Body of pancreas (tissue), 4 donors: ENCODE results near the gene TTC36. TPM values are rescaled to one million over a fixed set of nuclear protein-coding genes. Genes with fewer than 3 reads are reported as not detected.

Source experiments
- ATAC-seq: fragments of 150-250 bp; one replicate; pipeline ENCODE4 v1.9.1; 2016
- DNase-seq, 4 donors: peaks; one replicate each; pipeline ENCODE4 v3.0.0-alpha.2; 2019
- H3K27ac ChIP-seq, 4 donors: fragments of 200-600 bp; sonication (generic); 1 replicate in 3 of 4; 2 replicates in 1 of 4; pipeline versions ENCODE4 v1.5.1 to v1.6.1; 2016 to 2019; ENCODE audit warnings: mild to moderate bottlenecking in 1 of 4, mixed read lengths in 1 of 4, moderate library complexity in 1 of 4
- H3K27me3 ChIP-seq, 2 donors: fragments of 200-600 bp; sonication (generic); one replicate each; pipeline ENCODE4 v1.6.0; 2016; ENCODE audit warnings: mild to moderate bottlenecking in 1 of 2
- H3K36me3 ChIP-seq, 2 donors: fragments of 200-600 bp; sonication (generic); replicated peaks in 1 of 2; 2 replicates each; pipeline ENCODE4 v1.5.1; 2016; ENCODE audit warnings: low read depth in 2 of 2; ENCODE audit not compliant: insufficient read depth in 1 of 2
- H3K4me1 ChIP-seq: fragments of 200-600 bp; sonication (generic); one replicate; pipeline ENCODE4 v1.6.0; 2016
- H3K4me3 ChIP-seq, 2 donors: fragments of 200-600 bp; sonication (generic); 1 replicate in 1 of 2; 2 replicates in 1 of 2; pipeline ENCODE4 v1.5.1; 2016 to 2019
- H3K9me3 ChIP-seq, 3 donors: fragments of 200-600 bp; sonication (generic); 1 replicate in 2 of 3; 2 replicates in 1 of 3; pipeline ENCODE4 v1.5.1; 2016
- POLR2A ChIP-seq, 3 donors: fragments of 450-650 bp; IDR thresholded peaks; one replicate each; pipeline ENCODE4 v1.6.1; 2016; ENCODE audit warnings: antibody characterized with exemption in 3 of 3, mild to moderate bottlenecking in 2 of 3
- WGBS, 2 donors: methylation state at CpG; one replicate each; pipeline ENCODE4 v1.1.5; 2017; 5-methylcytosine and 5-hydroxymethylcytosine counted together
- intact Hi-C: fragments of 100-400 bp; cut with DNase I; formaldehyde crosslinking; loops from one replicate; pipeline ENCODE4 v1.15.1; 2023
- total RNA-seq, 2 donors: library from RNA; depleted of rRNA; stranded (reverse); fragments of >200 nt; gene quantifications; one replicate each; pipeline ENCODE4 v1.1.0, GENCODE V29; 2016
- TF ChIP-seq, protein P1 (sequence below), 7 experiments: fragments of 450-650 bp in 4 of 7; fragments of 200-600 bp in 3 of 7; sonication (generic) in 3 of 7; IDR thresholded peaks; one replicate each; pipeline ENCODE4 v1.5.1; 2016 to 2019; ENCODE audit warnings: antibody characterized with exemption in 7 of 7

TTC36 gene
- total RNA-seq, 2 donors from 2014 or later = not detected

DNA sequence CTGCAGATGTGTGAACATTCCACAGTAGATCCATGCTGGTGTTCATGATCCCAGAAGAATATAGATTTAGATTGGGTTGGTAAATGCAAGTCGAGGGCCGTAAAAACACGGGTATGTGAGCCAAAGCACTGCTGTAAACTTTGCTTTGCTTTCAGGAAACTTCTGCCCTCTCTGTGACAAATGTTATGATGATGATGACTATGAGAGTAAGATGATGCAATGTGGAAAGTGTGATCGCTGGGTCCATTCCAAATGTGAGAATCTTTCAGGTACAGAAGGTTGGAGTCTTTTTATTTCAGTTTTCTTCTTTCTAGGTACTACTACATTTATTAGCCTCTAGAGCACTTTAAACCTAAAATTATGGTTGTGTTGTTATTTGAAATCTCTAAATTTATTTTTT is 36.2 kb upstream of the TTC36 start:
- TF ChIP-seq, protein P1, sequence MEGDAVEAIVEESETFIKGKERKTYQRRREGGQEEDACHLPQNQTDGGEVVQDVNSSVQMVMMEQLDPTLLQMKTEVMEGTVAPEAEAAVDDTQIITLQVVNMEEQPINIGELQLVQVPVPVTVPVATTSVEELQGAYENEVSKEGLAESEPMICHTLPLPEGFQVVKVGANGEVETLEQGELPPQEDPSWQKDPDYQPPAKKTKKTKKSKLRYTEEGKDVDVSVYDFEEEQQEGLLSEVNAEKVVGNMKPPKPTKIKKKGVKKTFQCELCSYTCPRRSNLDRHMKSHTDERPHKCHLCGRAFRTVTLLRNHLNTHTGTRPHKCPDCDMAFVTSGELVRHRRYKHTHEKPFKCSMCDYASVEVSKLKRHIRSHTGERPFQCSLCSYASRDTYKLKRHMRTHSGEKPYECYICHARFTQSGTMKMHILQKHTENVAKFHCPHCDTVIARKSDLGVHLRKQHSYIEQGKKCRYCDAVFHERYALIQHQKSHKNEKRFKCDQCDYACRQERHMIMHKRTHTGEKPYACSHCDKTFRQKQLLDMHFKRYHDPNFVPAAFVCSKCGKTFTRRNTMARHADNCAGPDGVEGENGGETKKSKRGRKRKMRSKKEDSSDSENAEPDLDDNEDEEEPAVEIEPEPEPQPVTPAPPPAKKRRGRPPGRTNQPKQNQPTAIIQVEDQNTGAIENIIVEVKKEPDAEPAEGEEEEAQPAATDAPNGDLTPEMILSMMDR (IDR thresholded peaks at IDR 0.05) = no peak
- 78 to 88% methylated on average over 4 of the region's 4 CpGs for WGBS, 2 donors
- no peak overlapping the region for H3K4me3 ChIP-seq
- H3K27ac ChIP-seq = no peak overlapping the region
- intact Hi-C loops = loop anchor here (5.0 kb wide), 1 partner anchor 119 kb away; no protein-coding TSS in a partner anchor
- H3K9me3 ChIP-seq = no peaks in the 10 kb centered on the region
- ATAC-seq (no peak), DNase-seq (no peak)
- no peaks in the 10 kb centered on the region for H3K4me1 ChIP-seq
- no peaks in the 10 kb centered on the region for H3K27me3 ChIP-seq
- H3K36me3 ChIP-seq = peaks cover 17 to 52% of the 10 kb centered on the region in 2 donors

DNA sequence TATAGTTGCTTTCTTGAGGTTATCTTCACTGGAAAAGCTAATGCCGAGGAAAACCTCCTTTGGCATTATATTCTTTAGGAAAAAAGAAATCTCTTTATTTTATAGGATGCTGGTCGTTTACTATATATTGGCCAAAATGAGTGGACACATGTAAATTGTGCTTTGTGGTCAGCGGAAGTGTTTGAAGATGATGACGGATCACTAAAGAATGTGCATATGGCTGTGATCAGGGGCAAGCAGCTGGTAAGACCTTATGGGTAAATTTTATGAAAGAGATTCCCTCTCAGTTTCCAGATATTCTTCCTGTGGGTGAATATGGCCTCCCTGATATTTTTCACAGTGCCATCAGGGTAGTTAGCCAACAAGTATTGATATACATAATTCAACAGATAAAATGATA is 29.4 kb upstream of the TTC36 start:
- 84 to 86% methylated on average over 4 of the region's 4 CpGs for WGBS, 2 donors
- intact Hi-C loops = no loop called here
- Histone ChIP-seq H3K9me3 (no peaks in the 10 kb centered on the region), H3K36me3 (peaks cover 35 to 73% of the 10 kb centered on the region in 2 donors), H3K4me3 (no peak overlapping the region), H3K27me3 (no peaks in the 10 kb centered on the region), H3K27ac (no peak overlapping the region), H3K4me1 (no peaks in the 10 kb centered on the region)
- DNase-seq = no peak
- TF ChIP-seq, protein P1 (IDR thresholded peaks at IDR 0.05) = no peak
- TF ChIP-seq POLR2A (IDR thresholded peaks at IDR 0.05) = no peak
- no peak for ATAC-seq

DNA sequence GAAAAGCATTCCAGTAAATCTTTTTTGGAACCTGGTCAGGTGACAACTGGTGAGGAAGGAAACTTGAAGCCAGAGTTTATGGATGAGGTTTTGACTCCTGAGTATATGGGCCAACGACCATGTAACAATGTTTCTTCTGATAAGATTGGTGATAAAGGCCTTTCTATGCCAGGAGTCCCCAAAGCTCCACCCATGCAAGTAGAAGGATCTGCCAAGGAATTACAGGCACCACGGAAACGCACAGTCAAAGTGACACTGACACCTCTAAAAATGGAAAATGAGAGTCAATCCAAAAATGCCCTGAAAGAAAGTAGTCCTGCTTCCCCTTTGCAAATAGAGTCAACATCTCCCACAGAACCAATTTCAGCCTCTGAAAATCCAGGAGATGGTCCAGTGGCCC is 24.1 kb upstream of the TTC36 start:
- Histone ChIP-seq H3K36me3 (peaks cover 33 to 58% of the 10 kb centered on the region in 2 donors), H3K4me1 (no peaks in the 10 kb centered on the region), H3K9me3 (no peaks in the 10 kb centered on the region), H3K27ac (no peak overlapping the region), H3K4me3 (no peak overlapping the region), H3K27me3 (no peaks in the 10 kb centered on the region)
- intact Hi-C loops = loop anchor here (10.0 kb wide), 2 partner anchors 108 to 252 kb away; no protein-coding TSS in a partner anchor
- no peak for ATAC-seq
- TF ChIP-seq, protein P1 (IDR thresholded peaks at IDR 0.05) = no peak
- TF ChIP-seq POLR2A (IDR thresholded peaks at IDR 0.05) = no peak
- WGBS, 2 donors = 35 to 36% methylated on average over 3 of the region's 3 CpGs
- no peak for DNase-seq

DNA sequence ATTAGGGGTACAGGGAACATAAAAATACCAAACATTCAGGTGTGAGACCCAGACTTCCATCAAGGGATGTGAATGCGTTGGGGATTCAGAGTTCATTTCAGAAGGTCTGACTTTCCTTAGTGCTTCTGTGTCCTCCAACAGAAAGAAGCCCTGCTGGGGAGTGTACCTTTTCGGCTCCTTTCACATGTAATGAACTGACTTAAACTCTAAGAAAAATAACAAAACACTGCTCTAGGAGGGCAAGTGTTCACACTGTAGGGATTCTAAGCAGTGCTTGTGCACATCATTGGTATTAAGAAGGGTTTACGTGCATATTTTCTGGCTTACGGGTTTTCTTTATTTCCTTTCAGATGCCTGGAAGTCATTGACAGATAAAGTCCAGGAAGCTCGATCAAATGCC is 15.7 kb upstream of the TTC36 start:
- Histone ChIP-seq H3K4me1 (no peaks in the 10 kb centered on the region), H3K27ac (no peak overlapping the region), H3K4me3 (no peak overlapping the region), H3K27me3 (no peaks in the 10 kb centered on the region), H3K9me3 (no peaks in the 10 kb centered on the region), H3K36me3 (peaks cover 8 to 40% of the 10 kb centered on the region in 2 donors)
- DNase-seq (no peak), ATAC-seq (no peak)
- intact Hi-C loops = no loop called here
- TF ChIP-seq, protein P1 (IDR thresholded peaks at IDR 0.05) = no peak
- TF ChIP-seq POLR2A (IDR thresholded peaks at IDR 0.05) = no peak
- 93 to 94% methylated on average over 5 of the region's 5 CpGs for WGBS, 2 donors

DNA sequence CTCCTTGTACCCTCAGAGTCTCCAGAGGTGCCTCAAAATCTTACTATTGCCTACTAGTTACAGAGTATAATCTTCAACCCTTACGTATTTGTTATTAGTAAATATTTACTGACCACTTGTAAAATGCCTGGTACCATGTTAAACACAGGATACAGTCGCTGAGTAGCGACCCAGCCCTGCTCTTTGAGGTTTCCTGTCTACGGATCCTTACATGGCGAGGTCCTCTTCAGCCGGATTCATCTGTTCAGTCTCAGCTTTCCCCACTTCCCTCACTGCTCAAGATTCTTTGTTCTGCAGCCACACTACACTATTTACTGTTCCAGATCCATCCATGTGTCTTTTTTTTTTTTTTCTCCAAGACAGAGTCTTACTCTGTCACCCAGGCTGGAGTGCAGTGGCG is 13.2 kb upstream of the TTC36 start:
- DNase-seq = no peak
- no peak for TF ChIP-seq POLR2A (IDR thresholded peaks at IDR 0.05)
- TF ChIP-seq, protein P1 (IDR thresholded peaks at IDR 0.05) = no peak
- H3K4me1 ChIP-seq = no peaks in the 10 kb centered on the region
- H3K4me3 ChIP-seq = no peak overlapping the region
- intact Hi-C loops = no loop called here
- no peaks in the 10 kb centered on the region for H3K27me3 ChIP-seq
- H3K36me3 ChIP-seq = peaks cover 8 to 34% of the 10 kb centered on the region in 2 donors
- H3K9me3 ChIP-seq = no peaks in the 10 kb centered on the region
- WGBS, 2 donors = 63 to 82% methylated on average over 7 of the region's 7 CpGs
- no peak overlapping the region for H3K27ac ChIP-seq
- no peak for ATAC-seq
